Large intestine (tissue), 3 donors: ENCODE measurements around the gene RBP5. TPM values are rescaled to one million over a fixed set of nuclear protein-coding genes. Genes with fewer than 3 reads are reported as not detected.
A peak's percentile ranks its signal among the peaks of the same experiment; 100 is the strongest.

Source experiments
- DNase-seq, 2 donors: peaks; one replicate each; pipeline versions ENCODE4 v3.0.0 to v3.0.0-alpha.2; 2013
- H3K27ac ChIP-seq: one replicate; pipeline ENCODE4 v1.5.1; 2013; ENCODE audit warnings: low read length
- H3K27me3 ChIP-seq: 2 replicates; pipeline ENCODE4 v1.6.1; 2013; ENCODE audit warnings: low read length; ENCODE audit not compliant: control insufficient read depth, insufficient read depth
- H3K36me3 ChIP-seq: 2 replicates; pipeline ENCODE4 v1.6.1; 2013; ENCODE audit warnings: low read length; ENCODE audit not compliant: control insufficient read depth, insufficient read depth
- H3K4me1 ChIP-seq: one replicate; pipeline ENCODE4 v1.6.1; 2013; ENCODE audit warnings: low read length; ENCODE audit not compliant: control insufficient read depth, insufficient read depth
- H3K4me3 ChIP-seq: one replicate; pipeline ENCODE4 v1.5.1; 2013; ENCODE audit warnings: low read length
- H3K9me3 ChIP-seq: one replicate; pipeline ENCODE4 v1.6.1; 2013; ENCODE audit warnings: mild to moderate bottlenecking, low read depth, low read length, moderate library complexity; ENCODE audit not compliant: control insufficient read depth
- WGBS: methylation state at CpG from one replicate; pipeline ENCODE4 v1.1.5; 2013; ENCODE audit warnings: low lambda C conversion rate; ENCODE audit not compliant: insufficient coverage; 5-methylcytosine and 5-hydroxymethylcytosine counted together
- polyA plus RNA-seq: library from polyadenylated mRNA; unstranded; fragments of 120-200 nt; gene quantifications from one replicate; pipeline ENCODE4 v1.2.1, GENCODE V29; 2013

RBP5 gene
- polyA plus RNA-seq, 1 donor: 25.7 TPM

- Histone ChIP-seq H3K36me3 (peaks cover 2% of the 10 kb centered on the region), H3K4me3 (peak within 1 kb of the TSS; percentile 36), H3K9me3 (no peaks in the 10 kb centered on the region), H3K27me3 (no peaks in the 10 kb centered on the region), H3K4me1 (peaks cover 4% of the 10 kb centered on the region), H3K27ac (peak within 1 kb of the TSS; percentile 69)
- WGBS: no CpG with 5 or more reads among the region's 16 CpGs
- DNase-seq: peak; percentile 62 to 70
Observed at GRCh38 chr12:7092229-7092985, 36.3 kb downstream of the RBP5 start, which contains the start of gene C1R. TSS of gene C1R (minus strand) at chr12:7092445. CDS start at chr12:7092388, 57 bp downstream.

DNA sequence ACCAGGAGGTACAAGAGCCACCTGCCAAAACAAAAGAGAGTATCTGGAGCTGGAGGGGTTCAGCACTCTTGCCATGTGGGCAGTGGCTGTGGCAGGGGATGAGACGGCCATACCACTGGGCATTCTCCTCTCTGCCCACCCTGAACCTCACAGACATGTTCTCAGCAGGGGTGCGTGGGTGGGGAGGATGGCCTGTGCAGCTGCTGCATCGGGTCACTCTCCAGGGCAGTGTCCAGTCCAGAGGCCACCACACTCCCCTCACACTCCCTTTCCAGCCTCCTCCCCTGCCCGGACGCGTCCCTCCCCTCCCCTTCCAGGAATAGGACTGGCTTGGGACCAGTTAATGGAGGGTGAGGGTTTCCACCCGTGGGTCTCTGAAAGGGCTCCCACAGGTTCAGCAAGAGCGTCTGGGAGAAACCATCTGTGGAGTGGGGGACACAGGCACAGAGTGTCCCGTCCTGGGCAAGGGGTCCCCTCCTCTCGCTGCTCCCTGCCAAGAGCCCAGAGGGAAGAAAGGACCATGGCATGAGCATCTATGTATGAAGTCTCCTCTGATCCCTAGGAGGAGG, 36.9 kb downstream of the RBP5 start:
- no peaks in the 10 kb centered on the region for H3K9me3 ChIP-seq
- H3K27ac ChIP-seq: peak overlapping the region; percentile 69
- H3K27me3 ChIP-seq: no peaks in the 10 kb centered on the region
- no CpG with 5 or more reads among the region's 10 CpGs for WGBS
- peak overlapping the region; percentile 36 for H3K4me3 ChIP-seq
- peak in 1 of 2 donors; percentile 26 for DNase-seq
- H3K36me3 ChIP-seq: peaks cover 2% of the 10 kb centered on the region
- H3K4me1 ChIP-seq: peaks cover 4% of the 10 kb centered on the region

GRCh38 chr12:7091171-7091570, 37.5 kb downstream of the RBP5 start:
- no peaks in the 10 kb centered on the region for H3K27me3 ChIP-seq
- H3K9me3 ChIP-seq: no peaks in the 10 kb centered on the region
- no peak for DNase-seq
- no CpG with 5 or more reads among the region's 7 CpGs for WGBS
- no peak overlapping the region for H3K27ac ChIP-seq
- H3K36me3 ChIP-seq: peaks cover 2% of the 10 kb centered on the region
- no peak overlapping the region for H3K4me3 ChIP-seq
- peaks cover 4% of the 10 kb centered on the region for H3K4me1 ChIP-seq

GRCh38 chr12:7090222-7090998, 38.3 kb downstream of the RBP5 start:
- no peak overlapping the region for H3K27ac ChIP-seq
- peaks cover 4% of the 10 kb centered on the region for H3K4me1 ChIP-seq
- DNase-seq: no peak
- WGBS: no CpG with 5 or more reads among the region's 16 CpGs
- H3K27me3 ChIP-seq: no peaks in the 10 kb centered on the region
- peaks cover under 1% of the 10 kb centered on the region for H3K9me3 ChIP-seq
- H3K4me3 ChIP-seq: no peak overlapping the region
- H3K36me3 ChIP-seq: peaks cover 2% of the 10 kb centered on the region

DNA sequence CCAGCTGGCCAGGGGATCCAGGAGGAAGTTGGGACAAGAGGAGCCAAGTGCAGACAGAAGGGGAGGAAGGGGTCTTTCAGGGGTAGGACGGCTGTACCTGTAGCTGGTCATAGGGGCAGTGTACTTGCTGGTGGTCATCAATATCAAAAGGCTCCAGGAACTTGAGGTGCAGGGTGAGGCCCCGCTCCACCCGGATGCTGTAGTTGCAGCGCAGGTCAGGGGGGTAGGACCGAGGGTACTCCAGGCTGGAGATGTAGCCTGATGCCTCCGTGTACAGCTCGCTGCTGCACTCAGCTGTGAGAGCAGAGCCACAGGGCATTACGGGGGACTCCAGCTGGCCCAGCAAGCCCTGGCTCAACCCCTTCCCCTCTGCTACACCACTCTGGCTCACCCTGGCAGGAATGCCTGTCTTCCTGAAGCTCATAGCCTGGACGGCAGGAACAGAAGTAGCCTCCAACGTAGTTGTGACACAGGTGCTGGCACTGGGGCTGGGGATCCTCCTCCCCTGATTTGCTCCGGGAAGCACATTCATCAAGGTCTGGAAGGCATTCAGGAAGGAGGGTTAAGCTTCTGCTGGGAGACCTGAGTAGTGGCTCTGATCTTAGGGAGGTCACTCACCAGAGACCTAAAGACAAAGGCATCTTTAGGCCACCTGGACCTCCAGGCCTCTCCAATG, 39.4 kb downstream of the RBP5 start:
- peaks cover 11% of the 10 kb centered on the region for H3K9me3 ChIP-seq
- H3K27ac ChIP-seq: no peak overlapping the region
- no peak overlapping the region for H3K4me3 ChIP-seq
- no peaks in the 10 kb centered on the region for H3K27me3 ChIP-seq
- H3K4me1 ChIP-seq: peaks cover 4% of the 10 kb centered on the region
- no peak for DNase-seq
- peaks cover 2% of the 10 kb centered on the region for H3K36me3 ChIP-seq
- WGBS: no CpG with 5 or more reads among the region's 11 CpGs

DNA sequence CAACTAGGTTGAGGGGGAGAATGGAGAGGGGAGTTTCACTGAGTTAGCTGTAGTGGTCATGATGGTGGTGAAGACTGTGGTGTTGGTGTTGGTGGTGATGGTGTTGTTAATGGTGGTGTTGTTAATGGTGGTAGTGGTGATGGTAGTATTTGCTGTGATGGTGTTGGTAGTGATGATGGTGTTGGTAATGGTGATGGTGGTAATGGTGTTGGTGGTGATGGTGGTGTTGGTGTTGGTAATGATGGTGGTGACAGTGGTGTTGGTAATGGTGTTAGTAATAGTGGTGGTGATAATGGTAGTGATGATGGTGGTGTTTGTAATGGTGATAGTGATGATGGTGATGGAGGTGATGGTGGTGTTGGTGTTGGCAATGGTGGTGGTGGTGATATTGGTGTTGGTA, 45.6 kb downstream of the RBP5 start:
- Histone ChIP-seq H3K27ac (no peak overlapping the region), H3K4me3 (no peak overlapping the region), H3K4me1 (peaks cover 3% of the 10 kb centered on the region), H3K9me3 (peaks cover 17% of the 10 kb centered on the region), H3K27me3 (no peaks in the 10 kb centered on the region), H3K36me3 (peaks cover 8% of the 10 kb centered on the region)
- DNase-seq: no peak

DNA sequence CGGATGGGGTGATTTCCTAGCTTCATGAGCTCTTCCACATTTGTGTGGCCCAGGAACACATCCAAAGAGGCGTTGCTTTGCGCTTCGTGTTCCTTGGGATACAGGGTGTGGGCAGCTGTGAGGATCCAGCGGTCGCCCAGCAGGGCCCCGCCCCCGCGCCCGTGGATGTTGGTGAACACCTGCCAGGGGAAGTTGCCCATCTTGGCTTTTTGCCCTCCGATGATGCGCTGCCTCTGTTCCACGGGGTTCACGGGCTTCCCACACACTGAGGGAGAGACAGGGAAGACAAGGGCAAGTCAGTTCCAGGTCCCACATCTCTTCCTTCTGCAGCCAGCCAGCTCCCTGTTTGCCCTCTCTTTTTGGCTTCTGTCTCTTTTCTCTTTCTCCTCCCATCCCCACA, 47.7 kb downstream of the RBP5 start:
- H3K27me3 ChIP-seq: no peaks in the 10 kb centered on the region
- peaks cover 3% of the 10 kb centered on the region for H3K4me1 ChIP-seq
- no peak for DNase-seq
- no CpG with 5 or more reads among the region's 14 CpGs for WGBS
- peaks cover 17% of the 10 kb centered on the region for H3K9me3 ChIP-seq
- no peak overlapping the region for H3K4me3 ChIP-seq
- no peak overlapping the region for H3K27ac ChIP-seq
- peaks cover 8% of the 10 kb centered on the region for H3K36me3 ChIP-seq

GRCh38 chr12:7079826-7080125, 48.9 kb downstream of the RBP5 start:
- Histone ChIP-seq H3K4me1 (peaks cover 3% of the 10 kb centered on the region), H3K27ac (no peak overlapping the region), H3K36me3 (peaks cover 8% of the 10 kb centered on the region), H3K9me3 (peaks cover 10% of the 10 kb centered on the region), H3K27me3 (no peaks in the 10 kb centered on the region), H3K4me3 (no peak overlapping the region)
- no peak for DNase-seq

DNA sequence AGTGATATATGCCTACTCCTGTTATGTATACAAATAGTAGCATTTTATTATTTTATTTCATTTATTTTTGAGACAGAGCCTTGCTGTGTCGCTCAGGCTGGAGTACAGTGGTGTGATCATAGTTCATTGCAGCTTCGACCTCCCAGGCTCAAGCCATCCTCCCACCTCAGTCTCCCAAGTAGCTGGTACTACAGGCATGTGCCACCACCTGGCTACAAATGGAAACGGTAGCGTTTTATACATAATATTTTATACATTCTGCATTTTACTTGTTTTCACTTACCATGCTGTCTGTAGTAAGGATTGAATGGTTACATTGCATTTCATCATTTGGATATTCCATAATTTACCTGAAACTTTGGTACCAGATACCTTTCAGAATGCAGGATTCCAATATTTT, 50.5 kb downstream of the RBP5 start:
- no peak for DNase-seq
- peaks cover 8% of the 10 kb centered on the region for H3K36me3 ChIP-seq
- H3K27ac ChIP-seq: no peak overlapping the region
- no peak overlapping the region for H3K4me3 ChIP-seq
- no peaks in the 10 kb centered on the region for H3K27me3 ChIP-seq
- no CpG with 5 or more reads among the region's 4 CpGs for WGBS
- peaks cover 3% of the 10 kb centered on the region for H3K4me1 ChIP-seq
- H3K9me3 ChIP-seq: peaks cover 2% of the 10 kb centered on the region

DNA sequence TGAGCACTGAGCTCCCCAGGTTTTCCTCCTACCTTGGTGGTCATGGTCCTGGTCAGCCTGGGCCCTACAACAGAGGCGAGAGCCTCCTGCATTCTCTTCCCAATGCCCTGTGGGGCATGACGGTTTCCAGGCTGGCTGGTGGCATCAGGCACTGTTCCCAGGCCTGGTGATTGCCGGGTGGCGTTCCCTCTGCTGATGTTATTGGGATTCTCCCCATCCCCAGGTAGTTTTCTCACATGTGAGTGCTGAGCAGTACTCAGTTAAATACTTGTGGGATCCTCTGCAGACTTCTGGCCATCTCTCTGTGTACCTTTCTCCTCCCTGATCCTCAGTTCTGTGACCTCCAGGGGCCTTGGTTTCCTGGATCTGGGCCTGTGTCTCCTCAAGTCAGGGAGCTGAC, 52.2 kb downstream of the RBP5 start:
- no peaks in the 10 kb centered on the region for H3K4me1 ChIP-seq
- no peak overlapping the region for H3K27ac ChIP-seq
- H3K4me3 ChIP-seq: no peak overlapping the region
- no CpG with 5 or more reads among the region's 4 CpGs for WGBS
- no peaks in the 10 kb centered on the region for H3K9me3 ChIP-seq
- no peak for DNase-seq
- peaks cover 5% of the 10 kb centered on the region for H3K36me3 ChIP-seq
- H3K27me3 ChIP-seq: no peaks in the 10 kb centered on the region
